Hepatocyte (in vitro differentiated cells): ENCODE results near the gene BMP10.

ENCODE experiments used
- CTCF ChIP-seq: fragments of 200-600 bp; sonication (generic); IDR thresholded peaks from 2 replicates; pipeline ENCODE4 v1.5.1; 2016; ENCODE audit warnings: antibody characterized with exemption, mild to moderate bottlenecking; ENCODE audit not compliant: poor library complexity
- EZH2 ChIP-seq: fragments of 200-600 bp; sonication (generic); IDR thresholded peaks from 2 replicates; pipeline ENCODE4 v1.6.1; 2016; ENCODE audit warnings: antibody characterized with exemption, mild to moderate bottlenecking, borderline replicate concordance
- EZH2phosphoT487 ChIP-seq: fragments of 200-600 bp; sonication (generic); IDR thresholded peaks from one replicate; pipeline ENCODE4 v1.6.1; 2018; ENCODE audit warnings: antibody characterized with exemption, mild to moderate bottlenecking, low read depth, moderate library complexity; ENCODE audit not compliant: unreplicated experiment, severe bottlenecking

DNA sequence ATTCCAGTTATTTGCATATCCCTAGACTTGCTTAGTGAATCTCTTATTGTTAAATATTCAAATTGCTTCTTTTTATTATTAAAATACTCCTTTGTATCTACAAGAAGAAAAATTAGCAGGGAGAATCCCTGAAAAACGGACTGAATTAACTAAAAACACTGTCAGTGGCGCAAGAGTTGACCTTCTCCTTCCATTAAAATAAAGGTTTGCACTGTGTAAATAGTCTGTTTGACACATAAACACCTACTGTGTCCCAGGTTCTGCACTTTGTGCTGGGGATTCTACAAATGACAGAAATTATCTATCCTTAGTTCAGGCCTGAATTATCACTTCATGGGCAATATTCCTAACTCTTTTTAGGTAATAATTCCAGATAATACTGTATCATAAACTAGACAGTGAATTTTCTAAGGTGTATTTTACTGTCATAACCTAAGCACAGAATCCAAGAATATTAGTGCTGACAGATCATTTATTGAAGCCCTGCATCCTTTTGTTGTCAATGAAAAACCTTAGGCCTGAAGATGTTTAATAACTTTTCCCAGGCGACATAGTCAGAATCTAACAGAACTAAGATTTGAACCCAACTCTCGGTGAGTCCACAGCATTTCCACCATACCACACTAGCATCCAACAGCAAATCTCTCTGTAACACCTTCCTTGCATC is 17.0 kb upstream of the BMP10 start:
- TF ChIP-seq EZH2: no peak
- TF ChIP-seq CTCF: no peak
- no peak for TF ChIP-seq EZH2phosphoT487
